Trophoblast cell (in vitro differentiated cells and primary cell): ENCODE results near the gene STAB2.

Experiments
- DNase-seq, 2 donors: peaks; one replicate each; pipeline ENCODE4 v3.0.0-alpha.2; 2016
- H2AFZ ChIP-seq: 2 replicates; pipeline ENCODE4 v1.6.1; 2013; ENCODE audit warnings: low read length, moderate library complexity, mild to moderate bottlenecking; ENCODE audit not compliant: insufficient read depth, poor library complexity
- H2AK5ac ChIP-seq: 2 replicates; pipeline ENCODE4 v1.6.1; 2013; ENCODE audit warnings: mild to moderate bottlenecking, low read length
- H2BK120ac ChIP-seq: 2 replicates; pipeline ENCODE4 v1.6.1; 2013; ENCODE audit warnings: low read length, mild to moderate bottlenecking, moderate library complexity; ENCODE audit not compliant: insufficient read depth, poor library complexity
- H2BK12ac ChIP-seq: 2 replicates; pipeline ENCODE4 v1.6.1; 2013; ENCODE audit warnings: mild to moderate bottlenecking, low read length, moderate library complexity
- H2BK5ac ChIP-seq: 2 replicates; pipeline ENCODE4 v1.6.1; 2013; ENCODE audit warnings: low read length, low read depth, moderate library complexity, mild to moderate bottlenecking; ENCODE audit not compliant: poor library complexity
- H3K14ac ChIP-seq: 2 replicates; pipeline ENCODE4 v1.6.1; 2013; ENCODE audit warnings: mild to moderate bottlenecking, low read length
- H3K18ac ChIP-seq: 2 replicates; pipeline ENCODE4 v1.6.1; 2013; ENCODE audit warnings: mild to moderate bottlenecking, low read length
- H3K23ac ChIP-seq: 2 replicates; pipeline ENCODE4 v1.6.1; 2013; ENCODE audit warnings: low read length
- H3K27ac ChIP-seq: 2 replicates; pipeline ENCODE4 v1.5.1; 2013; ENCODE audit warnings: low read depth, mild to moderate bottlenecking, inconsistent platforms, low read length, moderate library complexity
- H3K27me3 ChIP-seq: 2 replicates; pipeline ENCODE4 v1.6.1; 2013; ENCODE audit warnings: inconsistent platforms, mild to moderate bottlenecking, low read length, moderate library complexity; ENCODE audit not compliant: insufficient read depth
- H3K36me3 ChIP-seq, 2 experiments: 1 replicate in 1 of 2; 2 replicates in 1 of 2; pipeline ENCODE4 v1.6.1; 2013; ENCODE audit warnings: low read length in 2 of 2, mild to moderate bottlenecking in 2 of 2, moderate library complexity in 1 of 2; ENCODE audit not compliant: insufficient read depth in 2 of 2, control insufficient read depth in 1 of 2
- H3K4ac ChIP-seq: 2 replicates; pipeline ENCODE4 v1.6.1; 2013; ENCODE audit warnings: low read depth, mild to moderate bottlenecking, low read length, moderate library complexity
- H3K4me1 ChIP-seq, 2 experiments: 1 replicate in 1 of 2; 2 replicates in 1 of 2; pipeline ENCODE4 v1.6.1; 2013; ENCODE audit warnings: low read length in 2 of 2, mild to moderate bottlenecking in 2 of 2, moderate library complexity in 1 of 2; ENCODE audit not compliant: insufficient read depth in 2 of 2, control insufficient read depth in 1 of 2
- H3K4me2 ChIP-seq: 2 replicates; pipeline ENCODE4 v1.6.1; 2013; ENCODE audit warnings: inconsistent platforms, mild to moderate bottlenecking, low read length, moderate library complexity
- H3K4me3 ChIP-seq: 2 replicates; pipeline ENCODE4 v1.5.1; 2013; ENCODE audit warnings: mild to moderate bottlenecking, low read depth, low read length, inconsistent platforms
- H3K79me1 ChIP-seq: one replicate; pipeline ENCODE4 v1.6.1; 2013; ENCODE audit warnings: low read length
- H3K79me2 ChIP-seq: 2 replicates; pipeline ENCODE4 v1.6.1; 2013; ENCODE audit warnings: low read length, mild to moderate bottlenecking; ENCODE audit not compliant: control insufficient read depth, insufficient read depth, poor library complexity
- H3K9ac ChIP-seq: 2 replicates; pipeline ENCODE4 v1.6.1; 2013; ENCODE audit warnings: mild to moderate bottlenecking, low read length
- H3K9me3 ChIP-seq: 2 replicates; pipeline ENCODE4 v1.6.1; 2013; ENCODE audit warnings: low read depth, mild to moderate bottlenecking, control low read depth, inconsistent platforms, low read length; ENCODE audit not compliant: insufficient read depth
- H4K12ac ChIP-seq: 2 replicates; pipeline ENCODE4 v1.6.1; 2013; ENCODE audit warnings: low read depth, mild to moderate bottlenecking, low read length, moderate library complexity
- H4K8ac ChIP-seq: 2 replicates; pipeline ENCODE4 v1.6.1; 2013; ENCODE audit warnings: low read depth, mild to moderate bottlenecking, low read length, moderate library complexity
- H4K91ac ChIP-seq: one replicate; pipeline ENCODE4 v1.6.1; 2013; ENCODE audit warnings: low read depth, mild to moderate bottlenecking, low read length, moderate library complexity
- WGBS: extraction: QIAGEN DNeasy Blood & Tissue Kit; methylation state at CpG from one replicate; pipeline ENCODE4 v1.1.7; 2013; ENCODE audit warnings: missing lambda C conversion rate; ENCODE audit not compliant: insufficient read length, insufficient coverage; ENCODE audit errors: extremely low coverage; 5-methylcytosine and 5-hydroxymethylcytosine counted together

The STAB2 gene

DNA sequence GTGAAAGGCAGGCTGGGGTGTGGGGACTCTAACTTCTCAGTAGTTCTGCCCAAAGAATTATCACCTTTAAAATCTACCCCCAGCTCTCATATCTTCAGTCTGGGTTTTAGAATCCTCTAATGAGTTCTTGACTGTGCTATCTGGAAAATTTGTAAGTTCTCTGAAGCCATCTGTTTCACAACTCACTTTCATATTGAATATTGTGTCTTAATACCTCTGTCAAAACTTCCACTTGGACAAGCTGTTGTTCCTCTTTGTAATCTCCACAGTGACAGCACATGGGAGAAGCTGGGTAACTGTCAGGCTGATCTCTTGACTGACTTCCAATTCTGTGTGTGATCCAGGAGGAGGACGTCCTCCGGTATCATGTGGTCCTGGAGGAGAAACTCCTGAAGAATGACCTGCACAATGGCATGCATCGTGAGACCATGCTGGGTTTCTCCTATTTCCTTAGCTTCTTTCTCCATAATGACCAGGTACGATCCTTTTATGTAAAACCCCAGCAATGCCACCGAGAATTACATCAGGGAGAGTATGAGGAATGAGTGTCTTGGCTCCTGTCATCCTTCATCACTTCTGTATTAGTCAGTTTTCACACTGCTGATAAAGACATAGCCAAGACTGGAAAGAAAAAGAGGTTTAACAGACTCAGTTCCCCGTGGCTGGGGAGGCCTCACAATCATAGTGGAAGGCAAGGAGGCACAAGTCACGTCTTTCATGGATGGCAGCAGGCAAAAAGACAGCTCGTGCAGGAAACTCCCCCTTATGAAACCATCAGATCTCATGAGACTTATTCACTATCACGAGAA, 111.9 kb downstream of the STAB2 start:
- Histone ChIP-seq H2BK12ac (no peak overlapping the region), H3K18ac (no peak overlapping the region), H3K4me3 (no peak overlapping the region), H4K12ac (no peak overlapping the region), H2BK120ac (no peak overlapping the region), H3K4ac (no peak overlapping the region), H3K9me3 (no peaks in the 10 kb centered on the region), H3K14ac (no peak overlapping the region), H4K91ac (no peak overlapping the region), H3K79me2 (no peaks in the 10 kb centered on the region), H3K9ac (no peak overlapping the region), H3K79me1 (no peaks in the 10 kb centered on the region), H2BK5ac (no peak overlapping the region), H2AFZ (no peak overlapping the region), H4K8ac (no peak overlapping the region), H3K23ac (no peak overlapping the region), H3K27ac (no peak overlapping the region), H2AK5ac (no peak overlapping the region), H3K4me2 (no peak overlapping the region), H3K27me3 (no peaks in the 10 kb centered on the region), H3K4me1 (no peaks in the 10 kb centered on the region), H3K36me3 (no peaks in the 10 kb centered on the region)
- no peak for DNase-seq
- WGBS, result no CpG with 5 or more reads among the region's 9 CpGs

DNA sequence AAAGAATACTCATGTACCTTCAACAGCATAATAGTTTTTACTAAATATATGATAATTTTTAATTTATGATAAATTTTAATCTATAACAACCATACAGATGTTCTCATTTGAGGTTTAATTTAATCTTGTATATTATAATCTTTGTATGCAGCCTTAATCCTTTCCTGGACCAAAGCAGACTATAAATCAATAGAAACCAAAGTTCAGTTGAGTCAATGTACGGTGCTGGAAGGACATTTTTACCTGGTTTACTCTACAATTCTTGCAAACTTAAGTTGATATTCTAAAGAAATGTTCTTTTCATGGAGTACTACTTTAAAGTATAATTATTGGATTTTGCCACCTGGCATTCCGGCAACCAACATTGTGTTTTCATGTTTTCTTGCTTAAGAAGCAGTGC, 118.0 kb downstream of the STAB2 start:
- H2BK5ac ChIP-seq, result no peak overlapping the region
- no peaks in the 10 kb centered on the region for H3K36me3 ChIP-seq
- H3K4me2 ChIP-seq, result no peak overlapping the region
- no peaks in the 10 kb centered on the region for H3K4me1 ChIP-seq
- H4K91ac ChIP-seq, result no peak overlapping the region
- H3K27me3 ChIP-seq, result no peaks in the 10 kb centered on the region
- peaks cover 2% of the 10 kb centered on the region for H3K9me3 ChIP-seq
- H4K12ac ChIP-seq, result no peak overlapping the region
- H3K23ac ChIP-seq, result no peak overlapping the region
- no peak overlapping the region for H3K4me3 ChIP-seq
- no peak overlapping the region for H2AK5ac ChIP-seq
- no peak overlapping the region for H3K27ac ChIP-seq
- no peak overlapping the region for H3K9ac ChIP-seq
- no peaks in the 10 kb centered on the region for H3K79me1 ChIP-seq
- H3K14ac ChIP-seq, result no peak overlapping the region
- no peak overlapping the region for H3K4ac ChIP-seq
- H4K8ac ChIP-seq, result no peak overlapping the region
- no peak overlapping the region for H3K18ac ChIP-seq
- WGBS, result no CpG with 5 or more reads among the region's 2 CpGs
- no peak for DNase-seq
- H2BK12ac ChIP-seq, result no peak overlapping the region
- H2BK120ac ChIP-seq, result no peak overlapping the region
- H2AFZ ChIP-seq, result no peak overlapping the region
- H3K79me2 ChIP-seq, result no peaks in the 10 kb centered on the region

DNA sequence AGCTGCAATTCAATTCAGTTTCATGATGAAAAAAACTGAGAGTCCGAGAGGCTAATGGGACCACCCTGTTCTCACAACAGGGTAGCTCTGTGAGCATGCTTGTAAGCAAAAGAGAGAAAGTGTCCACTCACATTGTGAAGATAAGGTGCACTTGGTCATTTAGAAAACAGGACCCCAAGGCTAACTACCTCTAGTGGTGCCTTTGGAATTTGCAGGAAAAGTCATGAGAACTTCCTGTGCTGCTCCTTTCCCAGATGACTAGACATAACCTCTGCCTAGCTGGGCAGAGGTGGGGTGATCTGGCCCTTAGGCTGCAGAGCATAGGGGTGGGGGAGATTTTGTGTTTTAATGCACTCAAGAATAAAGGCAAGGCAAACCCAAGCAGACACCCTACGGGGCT, 118.9 kb downstream of the STAB2 start:
- H3K79me2 ChIP-seq, result no peaks in the 10 kb centered on the region
- no peak for DNase-seq
- H4K8ac ChIP-seq, result no peak overlapping the region
- H3K79me1 ChIP-seq, result no peaks in the 10 kb centered on the region
- no peak overlapping the region for H4K91ac ChIP-seq
- H3K4me2 ChIP-seq, result no peak overlapping the region
- H3K4me3 ChIP-seq, result no peak overlapping the region
- H3K27ac ChIP-seq, result no peak overlapping the region
- WGBS, result no CpG with 5 or more reads among the region's 2 CpGs
- H3K18ac ChIP-seq, result no peak overlapping the region
- H2AFZ ChIP-seq, result no peak overlapping the region
- H3K4ac ChIP-seq, result no peak overlapping the region
- H4K12ac ChIP-seq, result no peak overlapping the region
- no peak overlapping the region for H2BK12ac ChIP-seq
- no peaks in the 10 kb centered on the region for H3K27me3 ChIP-seq
- H3K36me3 ChIP-seq, result no peaks in the 10 kb centered on the region
- no peak overlapping the region for H3K23ac ChIP-seq
- H3K4me1 ChIP-seq, result peaks cover 0 to 2% of the 10 kb centered on the region in 2 experiments
- H2AK5ac ChIP-seq, result no peak overlapping the region
- H2BK120ac ChIP-seq, result no peak overlapping the region
- no peak overlapping the region for H2BK5ac ChIP-seq
- no peak overlapping the region for H3K9ac ChIP-seq
- H3K9me3 ChIP-seq, result peaks cover 2% of the 10 kb centered on the region
- H3K14ac ChIP-seq, result no peak overlapping the region

DNA sequence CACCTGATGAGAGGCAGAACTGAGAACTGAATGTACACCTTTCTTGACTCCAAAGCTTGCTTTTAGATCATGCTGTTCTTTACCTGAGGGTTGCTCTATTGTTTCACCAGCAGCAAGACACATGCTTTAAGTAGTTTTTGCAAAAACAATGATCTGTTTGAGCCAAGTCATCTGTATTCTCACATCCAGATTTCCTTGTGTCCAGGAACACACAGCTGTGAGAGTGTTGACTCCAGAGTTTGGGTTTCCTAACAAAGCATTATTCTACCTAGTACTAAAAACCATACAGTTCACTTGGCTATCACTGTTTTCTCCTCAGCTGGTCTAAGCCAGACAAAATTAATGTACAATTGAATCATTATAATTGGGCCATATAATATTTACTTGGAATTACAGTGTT, 120.4 kb downstream of the STAB2 start:
- no peak overlapping the region for H3K4me2 ChIP-seq
- no peak overlapping the region for H2BK5ac ChIP-seq
- H2BK12ac ChIP-seq, result no peak overlapping the region
- no peaks in the 10 kb centered on the region for H3K79me1 ChIP-seq
- H4K91ac ChIP-seq, result no peak overlapping the region
- no peak overlapping the region for H2BK120ac ChIP-seq
- H3K14ac ChIP-seq, result no peak overlapping the region
- no peak overlapping the region for H3K23ac ChIP-seq
- no peak overlapping the region for H3K9ac ChIP-seq
- H2AFZ ChIP-seq, result no peak overlapping the region
- peaks cover 2% of the 10 kb centered on the region for H3K9me3 ChIP-seq
- no peak overlapping the region for H3K4me3 ChIP-seq
- no peak overlapping the region for H2AK5ac ChIP-seq
- H3K18ac ChIP-seq, result no peak overlapping the region
- DNase-seq, result no peak
- no peak overlapping the region for H4K8ac ChIP-seq
- H3K4ac ChIP-seq, result no peak overlapping the region
- H3K4me1 ChIP-seq, result peaks cover 0 to 2% of the 10 kb centered on the region in 2 experiments
- no peaks in the 10 kb centered on the region for H3K79me2 ChIP-seq
- no peaks in the 10 kb centered on the region for H3K27me3 ChIP-seq
- no peaks in the 10 kb centered on the region for H3K36me3 ChIP-seq
- H4K12ac ChIP-seq, result no peak overlapping the region
- no peak overlapping the region for H3K27ac ChIP-seq
